ENCODE measurements around the gene CATSPERE.
"Not testable (repeated sequence)": the region's sequence is repeated elsewhere in the genome, so short reads cannot be mapped to it uniquely, and the experiment has no call there.

DNA sequence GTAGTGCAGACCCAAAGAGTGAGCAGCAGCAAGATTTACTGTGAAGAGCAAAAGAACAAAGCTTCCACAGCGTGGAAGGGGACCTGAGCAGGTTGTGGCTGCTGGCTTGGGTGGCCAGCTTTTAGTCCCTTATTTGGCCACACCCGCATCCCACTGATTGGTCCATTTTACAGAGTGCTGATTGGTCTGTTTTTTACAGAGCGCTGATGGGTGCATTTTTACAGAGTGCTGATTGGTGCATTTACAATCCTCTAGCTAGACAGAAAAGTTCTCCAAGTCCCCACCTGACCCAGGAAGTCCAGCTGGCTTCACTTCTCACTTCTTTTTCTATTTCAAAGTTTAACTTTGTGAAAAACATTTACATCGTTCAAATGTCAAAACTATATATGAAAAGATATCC is 221.0 kb downstream of the CATSPERE start:
- not testable (repeated sequence) for TF ChIP-seq TAF1 (IDR thresholded peaks at IDR 0.05; ENCODE audit: low read depth, low read length); EP300 (IDR thresholded peaks at IDR 0.05; ENCODE audit: borderline replicate concordance in 1 of 2, low read depth in 2 of 2, low read length in 2 of 2); POLR2AphosphoS5 (IDR thresholded peaks at IDR 0.05; ENCODE audit: low read depth, low read length); TBP (IDR thresholded peaks at IDR 0.05; ENCODE audit: low read depth, low read length); TAF7 (optimal IDR thresholded peaks at IDR 0.05; ENCODE audit: borderline replicate concordance, low read depth, low read length); JUN (IDR thresholded peaks at IDR 0.05; ENCODE audit: low read depth, low read length); GTF2F1 (IDR thresholded peaks at IDR 0.05; ENCODE audit: borderline replicate concordance, low read depth, low read length)
- TF ChIP-seq, protein P1, sequence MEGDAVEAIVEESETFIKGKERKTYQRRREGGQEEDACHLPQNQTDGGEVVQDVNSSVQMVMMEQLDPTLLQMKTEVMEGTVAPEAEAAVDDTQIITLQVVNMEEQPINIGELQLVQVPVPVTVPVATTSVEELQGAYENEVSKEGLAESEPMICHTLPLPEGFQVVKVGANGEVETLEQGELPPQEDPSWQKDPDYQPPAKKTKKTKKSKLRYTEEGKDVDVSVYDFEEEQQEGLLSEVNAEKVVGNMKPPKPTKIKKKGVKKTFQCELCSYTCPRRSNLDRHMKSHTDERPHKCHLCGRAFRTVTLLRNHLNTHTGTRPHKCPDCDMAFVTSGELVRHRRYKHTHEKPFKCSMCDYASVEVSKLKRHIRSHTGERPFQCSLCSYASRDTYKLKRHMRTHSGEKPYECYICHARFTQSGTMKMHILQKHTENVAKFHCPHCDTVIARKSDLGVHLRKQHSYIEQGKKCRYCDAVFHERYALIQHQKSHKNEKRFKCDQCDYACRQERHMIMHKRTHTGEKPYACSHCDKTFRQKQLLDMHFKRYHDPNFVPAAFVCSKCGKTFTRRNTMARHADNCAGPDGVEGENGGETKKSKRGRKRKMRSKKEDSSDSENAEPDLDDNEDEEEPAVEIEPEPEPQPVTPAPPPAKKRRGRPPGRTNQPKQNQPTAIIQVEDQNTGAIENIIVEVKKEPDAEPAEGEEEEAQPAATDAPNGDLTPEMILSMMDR (IDR thresholded peaks at IDR 0.05; ENCODE audit: control extremely low read depth in 1 of 3, insufficient read depth in 1 of 3, low read depth in 1 of 3, low read length in 3 of 3) = not testable (repeated sequence)
